Measurements from ENCODE around the gene SEMA7A. TPM values are rescaled to one million over a fixed set of nuclear protein-coding genes. Genes with fewer than 3 reads are reported as not detected.

The SEMA7A gene

Small RNA genes lying within 50 kb of the gene (small RNA-seq; reads per million reads assigned to genes)
- not detected for gene MIR6881 (ENCODE audit: low read depth)
